Keratinocyte (primary cell): Measurements from ENCODE around the gene MGRN1. TPM values are rescaled to one million over a fixed set of nuclear protein-coding genes. Genes with fewer than 3 reads are reported as not detected.

Experiments
- DNase-seq: peaks from one replicate; pipeline ENCODE4 v3.0.0-alpha.2; 2011; ENCODE audit warnings: low read depth, missing footprints, low spot score
- FAIRE-seq: peaks from 2 replicates; lab custom pipeline; 2011; peaks lifted over from hg19 to GRCh38; lab: Jason Lieb, UNC
- H2AFZ ChIP-seq: 2 replicates; pipeline ENCODE4 v1.6.0; 2012; ENCODE audit warnings: low read length, control low read depth, inconsistent platforms; ENCODE audit not compliant: control insufficient read depth
- H3K27ac ChIP-seq: 2 replicates; pipeline ENCODE4 v1.5.1; 2011; ENCODE audit warnings: low read length; ENCODE audit not compliant: control insufficient read depth, insufficient read depth
- H3K27me3 ChIP-seq: 3 replicates; pipeline ENCODE4 v1.6.0; 2011; ENCODE audit warnings: low read length; ENCODE audit not compliant: control insufficient read depth, insufficient read depth; ENCODE audit errors: extremely low read depth
- H3K36me3 ChIP-seq, 2 experiments: 2 replicates in 1 of 2; 3 replicates in 1 of 2; pipeline ENCODE4 v1.5.1; 2011; ENCODE audit warnings: low read length in 2 of 2, mild to moderate bottlenecking in 1 of 2; ENCODE audit not compliant: control insufficient read depth in 2 of 2, insufficient read depth in 2 of 2; ENCODE audit errors: extremely low read depth in 1 of 2
- H3K4me1 ChIP-seq: 3 replicates; pipeline ENCODE4 v1.5.1; 2011; ENCODE audit warnings: low read length; ENCODE audit not compliant: control insufficient read depth, insufficient read depth; ENCODE audit errors: extremely low read depth
- H3K4me2 ChIP-seq: 3 replicates; pipeline ENCODE4 v1.6.0; 2011; ENCODE audit warnings: low read depth, low read length; ENCODE audit not compliant: control insufficient read depth, insufficient read depth; ENCODE audit errors: extremely low read depth
- H3K4me3 ChIP-seq, 3 experiments: fragments of 200-600 bp in 1 of 3; sonication (generic) in 1 of 3; 2 replicates in 2 of 3; 3 replicates in 1 of 3; pipeline ENCODE4 v1.5.1; 2011 to 2016; ENCODE audit warnings: low read length in 3 of 3, mild to moderate bottlenecking in 3 of 3, control low read depth in 2 of 3, inconsistent platforms in 1 of 3, low read depth in 1 of 3, mixed read lengths in 1 of 3, mixed run types in 1 of 3, moderate library complexity in 1 of 3; ENCODE audit not compliant: control insufficient read depth in 2 of 3, insufficient read depth in 2 of 3; ENCODE audit errors: extremely low read depth in 1 of 3
- H3K79me2 ChIP-seq: 2 replicates; pipeline ENCODE4 v1.6.0; 2012; ENCODE audit warnings: low read length; ENCODE audit not compliant: control insufficient read depth, insufficient read depth
- H3K9ac ChIP-seq: 3 replicates; pipeline ENCODE4 v1.6.0; 2011; ENCODE audit warnings: low read length; ENCODE audit not compliant: control insufficient read depth, insufficient read depth; ENCODE audit errors: extremely low read depth
- H3K9me1 ChIP-seq: 3 replicates; pipeline ENCODE4 v1.6.0; 2011; ENCODE audit warnings: low read length; ENCODE audit not compliant: control insufficient read depth, insufficient read depth; ENCODE audit errors: extremely low read depth
- H3K9me3 ChIP-seq: 2 replicates; pipeline ENCODE4 v1.5.1; 2012; ENCODE audit warnings: low read depth, low read length; ENCODE audit not compliant: control insufficient read depth
- H4K20me1 ChIP-seq: 3 replicates; pipeline ENCODE4 v1.6.0; 2011; ENCODE audit warnings: low read length; ENCODE audit not compliant: control insufficient read depth, insufficient read depth; ENCODE audit errors: extremely low read depth
- EZH2 ChIP-seq: IDR thresholded peaks from one replicate; pipeline ENCODE4 v1.6.1; 2012; ENCODE audit warnings: inconsistent platforms, mild to moderate bottlenecking, low read length, moderate library complexity
- dilution Hi-C: fragments of 300-500 bp; cut with MboI; formaldehyde crosslinking; loops from one replicate; pipeline ENCODE4 v1.7.0; 2020; ENCODE audit warnings: low sequenced_read_pairs; ENCODE audit not compliant: extremely low pct_ligation_motif_present
- polyA plus RNA-seq, 5 experiments: library from polyadenylated mRNA; depleted of rRNA in 3 of 5; stranded (reverse) in 3 of 5; stranded (forward) in 1 of 5; unstranded in 1 of 5; fragments of >200 nt; gene quantifications; 1 replicate in 1 of 5; 2 replicates in 3 of 5; 3 replicates in 1 of 5; pipeline versions ENCODE4 v1.2.1 to v1.2.3, GENCODE V29; 2011 to 2012; ENCODE audit warnings: missing spikeins in 2 of 5, low read depth in 1 of 5, low replicate concordance in 1 of 5
- TF ChIP-seq, protein P1 (sequence below), 3 experiments: IDR thresholded peaks in 1 of 3; conservative IDR thresholded peaks in 1 of 3; optimal IDR thresholded peaks in 1 of 3; 2 replicates in 2 of 3; 3 replicates in 1 of 3; pipeline versions ENCODE3 to v1.5.1; 2011; ENCODE audit warnings: low read length in 3 of 3, mild to moderate bottlenecking in 3 of 3, moderate library complexity in 2 of 3, control low read depth in 1 of 3, inconsistent platforms in 1 of 3; ENCODE audit not compliant: insufficient read depth in 2 of 3; ENCODE audit errors: extremely low read depth in 1 of 3

Gene MGRN1
- polyA plus RNA-seq, 1 donor (not counting 4 experiments of a cell fraction or from before 2014, with no cell fraction given), result 1.9 TPM

- Histone ChIP-seq H3K27ac (no peak overlapping the region), H3K9ac (no peak overlapping the region), H3K4me2 (no peak overlapping the region), H3K4me3 (no peak overlapping the region), H3K27me3 (no peaks in the 10 kb centered on the region), H3K9me3 (no peaks in the 10 kb centered on the region), H2AFZ (no peak overlapping the region), H3K79me2 (no peaks in the 10 kb centered on the region), H3K36me3 (peaks cover 0 to 33% of the 10 kb centered on the region in 2 experiments), H3K4me1 (peaks cover 19% of the 10 kb centered on the region), H4K20me1 (no peaks in the 10 kb centered on the region), H3K9me1 (peaks cover 4% of the 10 kb centered on the region)
- dilution Hi-C loops, result no loop called here
- TF ChIP-seq EZH2, result no peak
- TF ChIP-seq, protein P1, sequence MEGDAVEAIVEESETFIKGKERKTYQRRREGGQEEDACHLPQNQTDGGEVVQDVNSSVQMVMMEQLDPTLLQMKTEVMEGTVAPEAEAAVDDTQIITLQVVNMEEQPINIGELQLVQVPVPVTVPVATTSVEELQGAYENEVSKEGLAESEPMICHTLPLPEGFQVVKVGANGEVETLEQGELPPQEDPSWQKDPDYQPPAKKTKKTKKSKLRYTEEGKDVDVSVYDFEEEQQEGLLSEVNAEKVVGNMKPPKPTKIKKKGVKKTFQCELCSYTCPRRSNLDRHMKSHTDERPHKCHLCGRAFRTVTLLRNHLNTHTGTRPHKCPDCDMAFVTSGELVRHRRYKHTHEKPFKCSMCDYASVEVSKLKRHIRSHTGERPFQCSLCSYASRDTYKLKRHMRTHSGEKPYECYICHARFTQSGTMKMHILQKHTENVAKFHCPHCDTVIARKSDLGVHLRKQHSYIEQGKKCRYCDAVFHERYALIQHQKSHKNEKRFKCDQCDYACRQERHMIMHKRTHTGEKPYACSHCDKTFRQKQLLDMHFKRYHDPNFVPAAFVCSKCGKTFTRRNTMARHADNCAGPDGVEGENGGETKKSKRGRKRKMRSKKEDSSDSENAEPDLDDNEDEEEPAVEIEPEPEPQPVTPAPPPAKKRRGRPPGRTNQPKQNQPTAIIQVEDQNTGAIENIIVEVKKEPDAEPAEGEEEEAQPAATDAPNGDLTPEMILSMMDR (optimal IDR thresholded peaks at IDR 0.05 in 1 of 3, IDR thresholded peaks at IDR 0.05 in 1 of 3, conservative IDR thresholded peaks at IDR 0.05 in 1 of 3; ENCODE audit: extremely low read depth in 1 of 3, insufficient read depth in 2 of 3, low read length in 3 of 3), result no peak
- DNase-seq, result no peak
- no peak for FAIRE-seq
Observed at GRCh38 chr16:4661661-4662060, 37.0 kb downstream of the MGRN1 start.

DNA sequence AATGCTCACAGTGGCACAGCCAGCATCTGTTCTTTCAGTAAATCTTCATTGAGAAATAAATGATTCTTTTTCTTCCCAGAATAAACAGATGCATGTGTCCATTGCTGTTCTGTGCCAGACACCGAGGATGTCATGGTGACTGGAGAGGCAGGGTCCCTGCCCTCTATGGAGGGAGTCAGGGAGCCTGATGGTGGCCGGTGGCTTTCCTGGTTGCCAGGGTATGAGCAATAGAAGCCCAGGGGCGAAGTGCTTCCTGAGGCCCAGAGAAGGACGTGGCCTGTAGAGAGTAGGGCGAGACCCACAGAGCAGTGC lies 38.8 kb downstream of the MGRN1 start:
- peaks cover 4% of the 10 kb centered on the region for H3K9me1 ChIP-seq
- no peaks in the 10 kb centered on the region for H3K27me3 ChIP-seq
- no peak overlapping the region for H3K4me2 ChIP-seq
- no peak for FAIRE-seq
- no peak overlapping the region for H3K4me3 ChIP-seq
- TF ChIP-seq EZH2, result no peak
- TF ChIP-seq, protein P1 (optimal IDR thresholded peaks at IDR 0.05 in 1 of 3, IDR thresholded peaks at IDR 0.05 in 1 of 3, conservative IDR thresholded peaks at IDR 0.05 in 1 of 3; ENCODE audit: extremely low read depth in 1 of 3, insufficient read depth in 2 of 3, low read length in 3 of 3), result no peak
- peaks cover 19% of the 10 kb centered on the region for H3K4me1 ChIP-seq
- dilution Hi-C loops, result no loop called here
- H3K9ac ChIP-seq, result no peak overlapping the region
- H4K20me1 ChIP-seq, result no peaks in the 10 kb centered on the region
- H3K36me3 ChIP-seq, result peaks cover 3 to 38% of the 10 kb centered on the region in 2 experiments
- no peak overlapping the region for H3K27ac ChIP-seq
- H3K9me3 ChIP-seq, result no peaks in the 10 kb centered on the region
- H3K79me2 ChIP-seq, result no peaks in the 10 kb centered on the region
- no peak overlapping the region for H2AFZ ChIP-seq
- no peak for DNase-seq
